ENCODE results near the gene SLC18A3. TPM values are rescaled to one million over a fixed set of nuclear protein-coding genes. Genes with fewer than 3 reads are reported as not detected.

SLC18A3 gene
- total RNA-seq, 4 donors from 2014 or later: 0.27 to 1.5 TPM; not detected in 2

DNA sequence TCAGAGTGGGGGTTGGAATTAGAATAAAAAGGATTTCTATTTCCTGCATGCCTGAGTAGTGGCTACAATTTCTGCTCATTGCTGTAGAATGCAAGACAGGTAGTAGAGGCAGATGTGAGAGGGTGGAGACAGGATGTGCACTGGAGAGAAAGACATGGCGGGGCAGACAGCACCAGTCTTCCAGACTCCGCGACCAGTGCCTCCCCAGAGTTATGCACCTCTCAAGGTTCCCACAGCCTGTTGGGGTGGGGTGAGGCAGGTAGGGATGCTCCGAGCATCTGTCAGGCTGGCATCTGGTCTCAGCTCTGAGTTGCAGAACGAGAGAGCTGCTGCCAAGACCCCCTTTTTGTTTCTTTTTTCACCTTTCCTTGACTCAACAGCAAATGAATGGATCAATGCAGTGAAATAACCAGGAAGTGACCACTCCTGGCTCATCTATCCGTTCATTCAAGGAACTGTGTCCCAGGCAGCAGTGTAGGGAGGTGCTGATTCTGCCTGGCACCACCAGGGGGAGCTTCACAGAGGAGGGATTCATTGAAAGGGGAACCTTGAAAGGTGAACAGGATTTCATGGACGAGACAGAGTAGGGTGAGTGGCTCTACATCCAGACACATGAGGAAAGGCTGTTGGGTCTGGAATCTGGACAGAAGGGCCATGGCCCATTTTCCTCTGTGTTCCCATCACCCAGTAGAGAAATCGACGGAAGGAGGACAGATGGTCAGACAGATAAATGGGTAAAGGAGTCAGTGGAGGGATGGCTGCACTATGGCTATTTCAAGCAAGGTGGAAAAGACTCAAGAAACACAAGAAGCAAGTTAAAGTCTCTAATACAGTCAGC is 17.2 kb upstream of the SLC18A3 start:
- 45 to 67% methylated on average over 4 to 9 of the region's 9 CpGs for WGBS, 2 donors (ENCODE audit: low coverage in 1 of 2)
- TF ChIP-seq, protein P1, sequence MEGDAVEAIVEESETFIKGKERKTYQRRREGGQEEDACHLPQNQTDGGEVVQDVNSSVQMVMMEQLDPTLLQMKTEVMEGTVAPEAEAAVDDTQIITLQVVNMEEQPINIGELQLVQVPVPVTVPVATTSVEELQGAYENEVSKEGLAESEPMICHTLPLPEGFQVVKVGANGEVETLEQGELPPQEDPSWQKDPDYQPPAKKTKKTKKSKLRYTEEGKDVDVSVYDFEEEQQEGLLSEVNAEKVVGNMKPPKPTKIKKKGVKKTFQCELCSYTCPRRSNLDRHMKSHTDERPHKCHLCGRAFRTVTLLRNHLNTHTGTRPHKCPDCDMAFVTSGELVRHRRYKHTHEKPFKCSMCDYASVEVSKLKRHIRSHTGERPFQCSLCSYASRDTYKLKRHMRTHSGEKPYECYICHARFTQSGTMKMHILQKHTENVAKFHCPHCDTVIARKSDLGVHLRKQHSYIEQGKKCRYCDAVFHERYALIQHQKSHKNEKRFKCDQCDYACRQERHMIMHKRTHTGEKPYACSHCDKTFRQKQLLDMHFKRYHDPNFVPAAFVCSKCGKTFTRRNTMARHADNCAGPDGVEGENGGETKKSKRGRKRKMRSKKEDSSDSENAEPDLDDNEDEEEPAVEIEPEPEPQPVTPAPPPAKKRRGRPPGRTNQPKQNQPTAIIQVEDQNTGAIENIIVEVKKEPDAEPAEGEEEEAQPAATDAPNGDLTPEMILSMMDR (IDR thresholded peaks at IDR 0.05): peak; percentile 70 to 87 (median 82)
- TF ChIP-seq EP300 (IDR thresholded peaks at IDR 0.05; ENCODE audit: low read depth): no peak
- Histone ChIP-seq H3K4me3 (no peak overlapping the region), H3K36me3 (no peaks in the 10 kb centered on the region), H3K27ac (no peak overlapping the region), H3K9me3 (no peaks in the 10 kb centered on the region), H3K27me3 (peaks cover 5% of the 10 kb centered on the region), H3K4me1 (no peaks in the 10 kb centered on the region)
- in situ Hi-C loops (cut with MboI; ENCODE audit: low pct_ligation_motif_present in 1 of 4, low pct_unique_long_range_greater_than_20kb in 1 of 4, low sequenced_read_pairs in 3 of 4) (loop anchor here in 2 of 4 donors (25.0 kb wide), 1 partner anchor 619 kb away; no protein-coding TSS in a partner anchor), intact Hi-C loops (cut with DNase I; ENCODE audit: low total_unique reads) (no loop called here)
- peak; percentile 60 for DNase-seq

DNA sequence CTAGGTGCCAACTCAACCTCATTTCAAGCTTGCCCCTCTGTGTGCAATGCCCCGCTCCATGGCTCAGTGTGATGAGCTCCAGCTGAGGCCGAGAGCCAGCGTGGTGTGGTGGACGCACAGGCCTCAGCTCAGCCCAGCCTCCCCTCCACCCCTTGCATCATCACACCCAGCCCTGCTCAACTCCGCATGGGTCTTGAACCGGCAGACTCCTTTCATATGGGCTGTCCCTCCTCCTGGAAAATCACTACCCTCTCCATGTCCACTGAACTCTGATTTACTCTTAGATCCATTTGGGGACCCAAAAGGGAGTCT is 16.6 kb upstream of the SLC18A3 start:
- Histone ChIP-seq H3K27me3 (peaks cover 5% of the 10 kb centered on the region), H3K36me3 (no peaks in the 10 kb centered on the region), H3K4me3 (no peak overlapping the region), H3K9me3 (no peaks in the 10 kb centered on the region), H3K4me1 (no peaks in the 10 kb centered on the region), H3K27ac (no peak overlapping the region)
- TF ChIP-seq POLR2A (IDR thresholded peaks at IDR 0.05) (no peak), POLR2AphosphoS5 (IDR thresholded peaks at IDR 0.05) (no peak), EP300 (IDR thresholded peaks at IDR 0.05; ENCODE audit: low read depth) (no peak)
- TF ChIP-seq, protein P1 (IDR thresholded peaks at IDR 0.05): no peak
- DNase-seq: no peak
- 81% methylated on average over 6 of the region's 6 CpGs; no CpG with 5 or more reads in 1 of the 2 donors for WGBS, 2 donors (ENCODE audit: low coverage in 1 of 2)
- intact Hi-C loops (cut with DNase I; ENCODE audit: low total_unique reads): no loop called here
- in situ Hi-C loops (cut with MboI; ENCODE audit: low pct_ligation_motif_present in 1 of 4, low pct_unique_long_range_greater_than_20kb in 1 of 4, low sequenced_read_pairs in 3 of 4): loop anchor here in 2 of 4 donors (25.0 kb wide), 1 partner anchor 619 kb away; no protein-coding TSS in a partner anchor

DNA sequence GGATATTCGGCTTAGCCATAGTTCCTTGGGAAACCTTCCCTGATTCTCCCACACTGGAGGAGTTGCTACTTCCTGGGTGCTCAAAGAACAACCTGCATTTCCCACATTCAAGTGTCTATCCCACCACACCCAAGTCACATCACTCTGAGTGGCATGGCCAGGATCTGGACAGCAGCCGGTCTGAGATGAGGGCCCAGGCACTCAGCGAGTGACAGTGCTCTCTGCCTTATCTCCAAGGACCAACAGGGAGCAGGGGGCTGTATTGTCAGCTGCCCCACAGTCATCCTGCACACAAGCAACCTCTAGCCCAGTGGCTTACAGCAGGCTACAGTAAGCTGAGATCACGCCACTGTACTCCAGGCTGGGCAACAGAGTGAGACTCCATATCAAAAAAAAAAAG is 16.1 kb upstream of the SLC18A3 start:
- DNase-seq: no peak
- 67% methylated on average over 4 of the region's 4 CpGs; no CpG with 5 or more reads in 1 of the 2 donors for WGBS, 2 donors (ENCODE audit: low coverage in 1 of 2)
- no peak overlapping the region for H3K27ac ChIP-seq
- no peak overlapping the region for H3K4me3 ChIP-seq
- no peaks in the 10 kb centered on the region for H3K36me3 ChIP-seq
- intact Hi-C loops (cut with DNase I; ENCODE audit: low total_unique reads): no loop called here
- in situ Hi-C loops (cut with MboI; ENCODE audit: low pct_ligation_motif_present in 1 of 4, low pct_unique_long_range_greater_than_20kb in 1 of 4, low sequenced_read_pairs in 3 of 4): loop anchor here in 2 of 4 donors (25.0 kb wide), 1 partner anchor 618 kb away; no protein-coding TSS in a partner anchor
- TF ChIP-seq POLR2A (IDR thresholded peaks at IDR 0.05): no peak
- TF ChIP-seq EP300 (IDR thresholded peaks at IDR 0.05; ENCODE audit: low read depth): no peak
- peaks cover 5% of the 10 kb centered on the region for H3K27me3 ChIP-seq
- no peaks in the 10 kb centered on the region for H3K4me1 ChIP-seq
- H3K9me3 ChIP-seq: no peaks in the 10 kb centered on the region

DNA sequence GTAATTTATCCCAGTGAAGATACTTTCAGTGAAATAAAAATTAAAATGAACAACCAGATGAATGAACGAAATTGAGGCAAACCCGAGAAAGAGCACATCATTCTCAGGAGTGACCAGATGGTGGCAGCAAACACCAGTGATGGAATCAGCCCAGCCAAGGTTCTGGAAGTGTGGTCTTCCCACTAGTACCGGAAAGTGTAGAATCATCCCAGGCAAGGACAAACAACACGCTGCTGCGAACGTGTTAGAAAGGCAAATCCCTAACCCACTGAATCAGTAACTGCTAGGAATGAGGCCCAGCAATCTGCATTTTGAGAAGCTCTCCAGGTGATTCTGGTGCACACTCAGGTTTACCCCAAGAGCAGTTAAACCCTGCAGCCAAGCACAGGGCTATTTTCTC is 15.5 kb upstream of the SLC18A3 start:
- TF ChIP-seq EP300 (IDR thresholded peaks at IDR 0.05; ENCODE audit: low read depth) (no peak), POLR2A (IDR thresholded peaks at IDR 0.05) (no peak), POLR2AphosphoS5 (IDR thresholded peaks at IDR 0.05) (no peak)
- TF ChIP-seq, protein P1 (IDR thresholded peaks at IDR 0.05): peak; percentile 58 to 76 (median 64)
- in situ Hi-C loops (cut with MboI; ENCODE audit: low pct_ligation_motif_present in 1 of 4, low pct_unique_long_range_greater_than_20kb in 1 of 4, low sequenced_read_pairs in 3 of 4) (loop anchor here in 2 of 4 donors (25.0 kb wide), 1 partner anchor 618 kb away; no protein-coding TSS in a partner anchor), intact Hi-C loops (cut with DNase I; ENCODE audit: low total_unique reads) (no loop called here)
- no peak overlapping the region for H3K27ac ChIP-seq
- H3K36me3 ChIP-seq: no peaks in the 10 kb centered on the region
- peaks cover 5% of the 10 kb centered on the region for H3K27me3 ChIP-seq
- H3K4me1 ChIP-seq: no peaks in the 10 kb centered on the region
- 0% methylated on average over 3 to 6 of the region's 6 CpGs for WGBS, 2 donors (ENCODE audit: low coverage in 1 of 2)
- DNase-seq: peak; percentile 24
- H3K9me3 ChIP-seq: no peaks in the 10 kb centered on the region
- no peak overlapping the region for H3K4me3 ChIP-seq

All from transverse colon (tissue), 4 donors.